T-helper 1 cell (primary cell): ENCODE data around the gene CDH8.
"Not testable (repeated sequence)": the region's sequence is repeated elsewhere in the genome, so short reads cannot be mapped to it uniquely, and the experiment has no call there.

ENCODE experiments used
- DNase-seq, 5 donors: peaks; one replicate each; pipeline ENCODE4 v3.0.0-alpha.2; 2012 to 2020

The CDH8 gene

GRCh38 chr16:61926766-61927165 is 109.5 kb downstream of the CDH8 start:
- no peak for DNase-seq

DNA sequence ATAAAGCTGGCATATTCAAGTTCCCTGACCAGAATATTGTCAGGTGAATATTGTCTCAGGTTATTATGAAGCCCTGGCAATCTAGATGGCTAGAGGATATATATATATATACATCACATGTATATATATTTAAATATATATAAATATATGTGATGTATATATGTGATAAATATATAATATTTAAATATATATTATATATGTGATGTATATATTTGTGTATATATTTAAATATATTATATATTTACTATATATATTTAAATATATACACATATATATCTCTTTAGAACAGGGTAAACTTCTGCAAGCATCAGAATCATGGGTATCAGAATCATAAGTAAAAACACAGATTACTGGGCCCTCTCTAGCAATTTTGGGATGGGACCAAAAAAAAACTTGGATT is 112.6 kb downstream of the CDH8 start:
- no peak for DNase-seq

GRCh38 chr16:61921373-61921772 is 114.9 kb downstream of the CDH8 start:
- no peak for DNase-seq

DNA sequence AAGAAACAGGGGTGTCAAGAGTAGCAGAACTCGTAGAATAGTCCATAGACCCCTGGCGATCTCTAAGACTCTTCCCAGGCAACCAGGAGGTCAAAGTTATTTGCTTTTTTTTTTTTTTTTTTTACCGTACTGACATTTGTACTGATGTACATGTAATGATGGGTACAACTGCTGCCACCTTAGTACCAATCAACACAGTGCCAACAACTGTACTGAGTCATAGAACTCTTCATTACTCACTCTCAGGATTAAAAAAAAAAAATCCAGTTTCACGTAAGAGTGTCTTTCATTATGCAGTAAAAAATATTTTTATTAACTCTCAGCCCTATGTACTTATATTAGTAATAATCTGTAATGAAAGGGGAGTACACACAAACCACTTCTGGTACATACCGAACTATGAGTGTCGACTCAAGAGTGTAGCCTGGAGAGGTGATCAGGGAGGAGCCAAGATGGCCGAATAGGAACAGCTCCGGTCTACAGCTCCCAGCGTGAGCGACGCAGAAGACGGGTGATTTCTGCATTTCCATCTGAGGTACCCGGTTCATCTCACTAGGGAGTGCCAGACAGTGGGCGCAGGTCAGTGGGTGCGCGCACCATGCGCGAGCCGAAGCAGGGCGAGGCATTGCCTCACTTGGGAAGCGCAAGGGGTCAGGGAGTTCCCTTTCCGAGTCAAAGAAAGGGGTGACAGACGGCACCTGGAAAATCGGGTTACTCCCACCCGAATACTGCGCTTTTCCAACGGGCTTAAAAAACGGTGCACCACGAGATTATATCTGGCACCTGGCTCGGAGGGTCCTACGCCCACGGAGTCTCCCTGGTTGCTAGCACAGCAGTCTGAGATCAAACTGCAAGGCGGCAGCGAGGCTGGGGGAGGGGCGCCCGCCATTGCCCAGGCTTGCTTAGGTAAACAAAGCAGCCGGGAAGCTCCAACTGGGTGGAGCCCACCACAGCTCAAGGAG is 118.1 kb downstream of the CDH8 start:
- not testable (repeated sequence) for DNase-seq

- DNase-seq, result no peak
These were observed 120.7 kb downstream of the CDH8 start for GRCh38 chr16:61915569-61915968.

DNA sequence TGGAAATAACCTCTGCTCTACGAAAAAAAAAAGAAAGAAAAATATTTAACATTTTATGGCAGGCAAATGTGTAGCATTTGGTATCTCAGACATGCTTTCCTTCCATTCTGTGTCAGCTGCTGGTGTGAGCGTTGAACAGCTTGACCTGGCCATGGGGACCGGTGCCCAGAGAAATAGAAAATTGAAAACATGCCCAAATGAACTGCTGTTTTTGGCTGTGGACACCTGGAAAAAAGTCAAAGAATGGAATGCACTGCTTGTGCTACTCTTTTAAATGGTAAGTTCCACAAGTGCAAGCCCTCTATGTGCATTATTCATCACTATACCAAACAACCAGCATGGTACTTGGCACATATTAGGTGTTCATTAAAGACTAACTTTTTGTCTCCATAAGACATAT is 127.2 kb downstream of the CDH8 start:
- no peak for DNase-seq

GRCh38 chr16:61908426-61908825 is 127.8 kb downstream of the CDH8 start:
- no peak for DNase-seq

GRCh38 chr16:61901689-61902088 is 134.5 kb downstream of the CDH8 start:
- DNase-seq, result no peak

- DNase-seq, result no peak
These were observed 135.8 kb downstream of the CDH8 start for GRCh38 chr16:61900482-61900881.

DNA sequence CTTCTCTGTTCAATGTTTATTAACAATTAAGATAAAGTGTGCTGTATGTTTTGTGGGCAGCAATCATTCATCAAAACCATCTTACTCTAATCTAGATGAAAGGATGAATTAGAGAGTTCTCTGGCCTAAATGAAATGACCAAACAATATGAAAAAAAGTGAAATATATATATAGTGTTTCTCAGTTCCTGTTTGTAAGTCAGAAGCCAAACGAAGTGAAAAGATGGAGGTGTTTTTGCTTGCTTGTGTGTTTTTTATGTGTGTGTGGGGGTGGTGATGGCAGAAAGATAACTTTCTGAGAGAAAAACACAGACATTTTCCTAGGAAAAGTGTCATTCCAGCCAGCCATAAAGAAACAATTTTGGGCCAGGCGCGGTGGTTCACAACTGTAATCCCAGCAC is 138.6 kb downstream of the CDH8 start:
- DNase-seq, result no peak

DNA sequence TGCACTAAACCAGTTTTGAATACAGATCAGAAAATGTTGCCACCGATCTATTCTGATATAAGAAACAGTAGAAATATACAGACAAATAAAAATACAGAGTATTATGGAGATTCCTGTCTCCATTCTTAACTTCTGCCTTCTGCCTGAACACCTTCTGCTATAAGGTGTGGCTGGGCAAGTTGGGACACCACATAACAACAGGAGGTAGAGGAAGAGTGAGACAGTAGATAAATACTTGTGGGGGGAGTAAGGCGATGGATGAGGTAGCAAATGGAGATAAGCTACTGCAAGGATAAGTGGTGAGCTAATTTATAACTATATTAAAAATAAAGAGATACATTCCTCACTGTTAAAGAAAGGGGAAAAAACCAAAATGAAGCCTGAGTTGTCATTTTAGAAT is 143.7 kb downstream of the CDH8 start:
- no peak for DNase-seq

DNA sequence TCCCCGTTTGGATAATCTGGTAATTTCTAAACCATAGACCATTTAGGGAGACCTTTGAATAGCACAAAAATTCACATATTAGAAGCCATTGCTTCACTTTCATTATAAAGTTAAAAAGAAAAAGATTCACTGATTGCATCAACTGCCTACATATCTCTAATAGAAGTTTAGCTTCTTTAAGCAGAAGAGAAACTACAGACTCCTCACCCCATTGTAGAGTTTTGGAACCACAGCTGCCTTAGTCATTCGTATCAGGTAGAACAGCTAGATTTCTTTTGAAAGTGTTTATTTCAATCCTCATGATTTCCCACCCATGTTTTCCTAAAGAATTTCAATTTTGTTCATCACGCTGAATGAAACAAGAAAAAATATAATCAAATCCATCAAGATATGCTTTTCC is 144.8 kb downstream of the CDH8 start:
- no peak for DNase-seq

DNA sequence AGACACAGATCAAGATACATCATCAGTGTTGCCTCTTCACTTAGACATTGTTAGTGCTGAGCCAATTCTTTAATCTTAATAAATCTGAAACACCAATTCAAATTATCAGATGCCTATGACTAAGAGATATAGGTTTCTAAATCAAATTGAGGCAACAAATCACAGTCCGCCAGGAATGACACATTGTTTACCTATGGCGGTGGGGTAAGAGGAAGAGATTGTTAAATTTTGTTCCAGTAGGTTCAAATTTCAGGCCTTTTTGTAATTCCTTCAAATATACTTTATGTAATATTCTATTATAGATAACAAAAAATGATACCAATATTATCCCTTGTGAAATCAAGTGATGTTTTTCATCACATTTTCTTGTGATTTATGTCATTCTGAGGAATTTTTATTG is 145.9 kb downstream of the CDH8 start:
- DNase-seq, result no peak

DNA sequence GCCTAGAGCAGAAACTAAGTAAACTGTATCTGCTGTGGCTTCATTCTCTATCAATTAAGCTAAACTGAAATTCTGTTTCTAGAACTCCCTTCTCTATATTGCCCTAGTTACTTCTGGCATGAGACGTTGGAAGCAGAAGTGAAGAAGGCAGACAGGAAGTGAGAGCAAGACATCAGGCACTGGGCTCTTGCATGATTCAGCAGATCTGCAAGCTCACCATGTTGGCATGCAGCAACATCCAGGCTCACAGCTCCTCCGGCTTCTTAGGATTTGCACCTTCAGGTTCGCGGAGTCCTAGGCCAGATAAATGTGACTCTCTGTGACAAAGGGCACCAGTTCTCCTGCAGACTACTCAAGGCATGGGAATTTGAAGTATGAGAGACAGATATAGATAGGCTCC is 148.3 kb downstream of the CDH8 start:
- DNase-seq, result no peak

GRCh38 chr16:61885343-61885742 is 150.9 kb downstream of the CDH8 start:
- no peak for DNase-seq

GRCh38 chr16:61879306-61879705 is 156.9 kb downstream of the CDH8 start:
- DNase-seq, result no peak

- DNase-seq, result no peak
These were observed 158.8 kb downstream of the CDH8 start for GRCh38 chr16:61877436-61877835.

DNA sequence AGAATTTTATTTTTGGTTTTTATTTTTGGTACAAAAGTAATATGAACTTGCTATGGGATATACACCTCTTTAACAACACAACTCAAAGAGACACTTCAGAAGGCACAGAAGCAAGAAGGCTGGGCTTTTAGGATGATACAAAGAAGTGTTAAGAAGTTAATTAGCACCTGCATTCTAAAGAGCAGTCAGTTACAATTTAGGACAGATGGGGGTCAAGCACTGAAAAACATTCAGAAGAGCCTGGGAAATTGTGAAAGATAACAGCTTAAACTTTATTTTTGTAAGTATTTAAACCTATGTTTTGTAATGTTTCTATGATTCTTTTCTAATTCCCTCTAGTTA is 163.5 kb downstream of the CDH8 start:
- DNase-seq, result no peak

DNA sequence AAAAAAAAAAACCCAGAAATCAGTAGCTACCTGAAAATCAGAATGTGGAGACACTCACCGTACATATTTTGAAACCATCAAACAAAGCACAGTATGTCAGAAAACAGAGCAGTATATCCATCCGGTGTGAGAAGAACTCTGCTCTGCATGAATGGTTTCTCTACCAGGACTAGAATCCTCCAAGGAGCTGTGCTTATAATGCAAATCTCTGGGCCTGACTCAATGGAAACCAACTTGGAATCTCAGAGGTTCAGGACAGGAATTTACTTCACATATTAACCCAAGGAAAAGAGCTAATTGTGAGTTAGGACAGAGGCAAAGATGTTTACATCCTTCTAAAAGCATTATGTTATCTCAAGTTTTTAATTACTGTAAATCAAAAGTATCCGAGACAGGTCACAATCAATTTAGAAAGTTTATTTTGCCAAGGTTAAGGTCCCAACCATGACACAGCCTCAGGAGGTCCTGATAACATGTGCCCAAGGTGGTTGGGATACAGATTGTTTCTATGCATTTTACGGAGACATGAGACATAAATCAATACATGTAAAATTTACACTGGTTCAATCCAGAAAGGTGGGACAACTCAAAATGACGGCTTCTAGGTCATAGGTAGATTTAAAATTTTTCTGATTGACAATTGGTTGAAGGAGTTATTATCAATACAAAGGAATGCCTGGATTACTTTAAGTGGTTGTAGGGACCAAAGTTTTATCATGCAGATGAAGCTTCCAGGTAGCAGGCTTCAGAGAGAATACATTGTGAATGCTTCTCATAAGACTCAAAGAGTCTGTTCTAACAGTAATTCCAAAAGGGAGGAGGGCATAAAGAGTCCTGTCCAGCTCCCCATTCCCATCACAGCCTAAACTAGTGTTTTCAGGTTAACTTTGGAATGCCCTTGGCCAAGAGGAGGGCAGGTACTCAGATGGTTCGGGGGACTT is 164.1 kb downstream of the CDH8 start:
- DNase-seq, result no peak

GRCh38 chr16:61862221-61863155 is 173.8 kb downstream of the CDH8 start:
- DNase-seq, result no peak

- no peak for DNase-seq
These were observed 177.2 kb downstream of the CDH8 start for GRCh38 chr16:61858988-61859387.

DNA sequence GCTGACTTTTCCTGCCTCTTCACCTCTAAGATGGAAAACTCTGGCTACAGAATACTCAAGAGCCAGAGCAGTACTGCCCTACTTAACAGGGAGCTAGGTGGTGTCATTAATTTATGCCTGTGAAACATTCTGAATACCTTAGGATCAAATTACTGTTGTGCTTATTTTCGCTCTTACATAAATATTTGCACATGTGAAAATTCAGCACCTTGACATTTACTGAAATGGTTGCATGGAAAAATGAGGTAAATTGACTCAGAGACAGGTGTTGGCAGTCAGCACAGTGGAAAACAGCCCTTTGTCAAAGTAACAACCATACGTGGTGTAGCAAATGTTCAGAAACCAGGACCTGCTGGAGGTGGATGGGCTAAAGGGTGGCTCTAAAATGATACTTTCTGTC is 193.6 kb downstream of the CDH8 start:
- DNase-seq, result no peak
